ENCODE measurements around the gene KHDC4.

GRCh38 chr1:155873860-155874259 lies 60.4 kb downstream of the KHDC4 start:
- TF ChIP-seq CTCF (IDR thresholded peaks at IDR 0.05; ENCODE audit: poor library complexity), result no peak
- TF ChIP-seq EZH2 (IDR thresholded peaks at IDR 0.05; ENCODE audit: borderline replicate concordance), result no peak

Measured in hepatocyte (in vitro differentiated cells).